ENCODE measurements around the gene DTNB.
"Not testable (repeated sequence)": the region's sequence is repeated elsewhere in the genome, so short reads cannot be mapped to it uniquely, and the experiment has no call there.

DTNB gene

GRCh38 chr2:25673300-25674076 lies at the start of gene DTNB:
Gene DTNB, minus strand, starts transcription at chr2:25673577. Its CDS starts 20,917 bp downstream, at chr2:25652660.
- peak; percentile 48 for DNase-seq (ENCODE audit: low spot score)

DNA sequence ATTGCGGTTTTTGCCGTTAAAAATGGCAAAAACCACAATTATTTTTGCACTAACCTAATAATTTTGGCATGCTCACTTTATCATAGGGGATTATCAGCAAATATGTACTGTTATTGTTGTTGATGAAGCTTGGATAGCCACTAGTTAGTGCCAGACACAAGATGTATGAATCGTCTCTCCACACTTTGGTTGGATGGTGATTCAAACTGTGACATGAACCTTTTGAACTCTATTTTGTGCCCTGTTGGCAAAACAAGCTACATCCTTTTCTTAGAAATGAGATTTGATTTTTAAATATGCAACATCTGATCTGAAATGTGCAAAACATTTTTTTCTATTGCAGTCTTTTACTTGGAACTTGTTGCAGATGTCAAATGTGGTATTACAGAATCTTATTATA lies 48.8 kb upstream of the DTNB start:
- no peak for DNase-seq (ENCODE audit: low spot score)

GRCh38 chr2:25720575-25720974 lies 47.2 kb upstream of the DTNB start:
- no peak for DNase-seq (ENCODE audit: low spot score)

DNA sequence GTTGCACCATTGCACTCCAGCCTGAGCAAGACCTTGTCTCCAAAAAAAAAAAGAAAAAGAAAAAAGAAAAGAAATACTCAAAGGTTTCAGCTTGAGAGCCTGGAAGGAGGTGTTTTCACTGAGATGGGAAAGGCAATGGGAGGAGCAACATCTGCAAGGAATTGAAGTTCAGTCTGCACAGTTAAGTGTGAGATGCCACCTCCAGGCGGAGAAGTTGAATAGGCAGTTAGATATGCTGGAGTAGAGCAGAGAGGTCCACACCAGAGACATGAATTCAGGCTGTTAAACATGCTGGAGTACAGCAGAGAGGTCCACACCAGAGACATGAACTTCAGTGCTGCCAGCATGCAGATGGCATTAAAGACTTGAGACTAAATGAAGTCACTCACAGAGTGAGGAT lies 41.4 kb upstream of the DTNB start:
- no peak for DNase-seq (ENCODE audit: low spot score)

DNA sequence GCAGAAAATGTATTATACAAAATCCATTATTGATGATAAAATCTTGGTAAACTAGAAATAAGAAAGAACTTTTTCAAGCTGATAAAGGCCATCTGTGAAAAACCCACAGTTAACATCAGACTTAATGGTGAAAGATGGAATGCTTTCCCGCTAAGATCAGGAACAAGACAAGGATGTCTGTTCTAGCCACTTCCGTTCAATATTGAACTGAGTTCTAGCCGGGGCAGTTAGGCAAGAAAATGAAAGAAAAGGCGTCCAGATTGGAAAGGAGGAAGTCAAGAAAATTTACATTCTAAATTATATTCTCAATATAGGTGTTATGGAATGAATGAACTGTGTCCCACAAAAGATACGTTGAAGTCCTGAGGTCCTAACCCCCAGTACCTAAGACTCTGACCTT lies 39.1 kb upstream of the DTNB start:
- DNase-seq (ENCODE audit: low spot score) = no peak

GRCh38 chr2:25711675-25712354 lies 38.4 kb upstream of the DTNB start:
- DNase-seq (ENCODE audit: low spot score) = no peak

DNA sequence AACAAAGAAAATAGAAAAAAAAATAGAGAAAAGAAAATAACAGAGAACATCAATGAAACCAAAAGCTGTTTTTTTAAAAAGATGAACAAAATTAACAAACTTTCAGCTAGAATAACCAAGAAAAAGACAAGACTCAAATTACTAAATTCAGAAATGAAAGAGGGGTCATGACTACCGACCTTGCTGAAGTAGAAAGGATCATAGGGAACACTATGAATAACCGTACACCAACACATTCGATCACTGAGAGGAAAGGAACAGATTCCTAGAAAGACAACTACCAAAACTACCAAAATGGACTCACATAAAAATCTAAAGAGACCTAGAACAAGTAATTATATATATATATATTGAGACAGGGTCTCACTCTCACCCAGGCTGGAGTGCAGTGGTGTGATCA lies 37.4 kb upstream of the DTNB start:
- DNase-seq (ENCODE audit: low spot score) = no peak

DNA sequence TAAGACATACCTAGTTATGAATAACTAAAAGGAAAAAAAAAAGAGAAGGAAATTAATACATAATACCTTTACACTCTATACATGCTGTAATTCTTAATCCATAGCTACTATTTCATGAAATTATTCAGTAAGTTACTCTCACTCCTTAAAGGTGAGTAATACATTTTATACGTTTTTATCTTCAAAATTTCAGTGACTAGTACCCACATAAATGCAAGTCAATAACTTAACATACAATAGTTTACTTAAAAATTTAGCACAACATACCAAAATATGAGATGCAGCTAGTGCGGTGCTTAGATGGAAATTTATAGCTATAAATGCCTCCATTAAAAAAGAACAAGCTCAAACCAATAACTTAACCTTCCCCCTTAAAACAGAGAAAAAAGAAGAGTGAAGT lies 36.0 kb upstream of the DTNB start:
- no peak for DNase-seq (ENCODE audit: low spot score)

GRCh38 chr2:25707927-25708590 lies 34.7 kb upstream of the DTNB start:
- no peak for DNase-seq (ENCODE audit: low spot score)

GRCh38 chr2:25705575-25705974 lies 32.2 kb upstream of the DTNB start:
- DNase-seq (ENCODE audit: low spot score) = not testable (repeated sequence)

DNA sequence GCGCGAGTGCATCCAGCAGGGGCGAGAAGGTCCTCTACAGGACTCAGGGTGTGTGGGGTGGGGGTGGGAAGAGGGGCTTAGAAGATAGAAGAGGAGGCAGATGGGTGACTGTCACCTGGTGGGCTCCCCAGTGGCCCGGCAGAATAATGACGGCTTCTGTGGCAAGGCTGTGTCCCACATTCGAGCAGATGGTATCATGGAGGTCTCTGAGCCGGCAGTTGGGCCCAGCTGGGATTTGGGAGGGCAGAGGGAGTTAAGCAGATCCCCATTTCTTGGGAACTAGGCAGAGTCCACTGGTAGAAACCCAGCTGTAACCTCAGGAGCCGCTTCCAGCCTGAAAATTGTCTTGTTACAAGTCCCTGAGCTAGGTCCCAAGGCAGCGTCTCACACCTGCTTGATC lies 28.4 kb upstream of the DTNB start:
- no peak for DNase-seq (ENCODE audit: low spot score)

- DNase-seq (ENCODE audit: low spot score) = no peak
Measured at GRCh38 chr2:25700221-25700660, 26.9 kb upstream of the DTNB start.

- no peak for DNase-seq (ENCODE audit: low spot score)
Measured at GRCh38 chr2:25699216-25699615, 25.8 kb upstream of the DTNB start.

GRCh38 chr2:25698752-25699151 lies 25.4 kb upstream of the DTNB start:
- DNase-seq (ENCODE audit: low spot score) = no peak

DNA sequence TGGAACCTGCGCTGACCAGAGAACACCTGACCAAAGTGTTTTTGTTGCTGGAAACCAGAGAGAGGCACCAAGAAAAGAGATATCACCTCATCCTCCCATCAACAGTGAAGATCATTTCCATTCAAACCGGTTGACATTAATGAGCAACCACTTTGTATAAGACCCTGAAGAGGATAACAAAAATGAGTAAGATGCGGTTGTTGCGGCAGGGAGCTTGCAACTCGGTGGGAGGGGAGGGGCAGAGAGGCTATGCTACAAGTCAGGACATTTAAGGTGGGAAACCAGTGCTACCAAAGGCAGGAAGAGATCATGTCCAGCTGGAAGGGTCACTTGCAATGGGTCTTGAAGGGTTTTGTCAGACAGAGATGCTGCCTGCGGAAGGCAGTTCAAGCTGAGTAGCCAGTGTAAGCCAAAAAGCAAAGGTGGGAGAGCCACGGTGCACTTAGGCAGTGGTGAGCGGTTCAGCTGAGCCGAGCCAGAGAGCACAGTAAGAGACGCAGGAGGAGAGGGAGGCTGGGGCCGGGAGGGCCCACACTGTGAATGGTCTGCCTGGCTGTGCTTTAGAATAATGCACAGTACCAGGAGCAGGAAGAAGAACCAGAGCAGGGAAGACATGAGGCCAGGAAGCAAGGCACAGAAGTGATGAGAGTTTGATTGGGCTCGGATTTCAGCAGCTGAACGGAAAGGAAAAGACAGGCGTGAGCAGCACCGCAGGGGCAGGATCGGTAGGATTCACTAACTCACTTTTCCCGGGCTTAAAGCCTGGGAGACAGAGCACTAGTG lies 24.4 kb upstream of the DTNB start:
- DNase-seq (ENCODE audit: low spot score) = no peak

- no peak for DNase-seq (ENCODE audit: low spot score)
Measured at GRCh38 chr2:25692737-25693445, 19.5 kb upstream of the DTNB start.

DNA sequence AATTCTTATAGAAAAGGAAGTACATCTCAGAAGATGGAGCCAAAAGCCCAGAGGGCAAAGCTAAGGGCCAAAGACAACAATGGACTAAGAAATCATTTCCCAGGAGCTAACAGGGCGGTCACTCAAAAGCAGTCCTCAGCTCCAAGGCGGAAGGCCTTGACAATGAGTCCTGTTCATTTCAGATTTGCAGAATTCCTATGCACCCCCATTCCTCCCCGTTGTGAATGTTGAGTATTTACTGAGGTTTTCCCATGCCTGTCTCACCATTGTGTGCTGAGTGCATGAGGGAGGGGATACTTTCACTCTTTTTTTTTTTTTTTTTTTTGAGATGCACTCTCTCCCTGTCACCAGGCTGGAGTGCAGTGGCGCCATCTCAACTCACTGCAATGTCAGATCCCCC lies 18.8 kb upstream of the DTNB start:
- DNase-seq (ENCODE audit: low spot score) = no peak

DNA sequence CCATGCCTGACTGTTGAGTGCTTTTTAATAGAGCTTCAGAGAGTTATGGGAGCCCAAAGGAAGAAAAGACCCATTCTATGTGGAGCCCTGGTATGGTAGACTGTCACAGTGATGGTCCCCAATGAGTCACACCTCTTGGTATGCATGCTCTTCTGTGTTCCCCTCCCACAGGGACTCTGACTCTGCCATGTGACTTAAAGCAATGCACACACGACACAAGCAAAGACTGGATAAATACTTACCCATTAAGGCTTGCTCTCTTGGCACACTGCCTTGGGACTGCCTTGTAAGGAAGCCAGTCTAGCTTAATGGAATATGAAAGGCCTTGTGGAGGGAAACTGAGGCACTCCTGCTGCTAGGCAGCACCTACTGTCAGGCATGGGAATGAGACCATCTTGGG lies 16.7 kb upstream of the DTNB start:
- DNase-seq (ENCODE audit: low spot score) = no peak

DNA sequence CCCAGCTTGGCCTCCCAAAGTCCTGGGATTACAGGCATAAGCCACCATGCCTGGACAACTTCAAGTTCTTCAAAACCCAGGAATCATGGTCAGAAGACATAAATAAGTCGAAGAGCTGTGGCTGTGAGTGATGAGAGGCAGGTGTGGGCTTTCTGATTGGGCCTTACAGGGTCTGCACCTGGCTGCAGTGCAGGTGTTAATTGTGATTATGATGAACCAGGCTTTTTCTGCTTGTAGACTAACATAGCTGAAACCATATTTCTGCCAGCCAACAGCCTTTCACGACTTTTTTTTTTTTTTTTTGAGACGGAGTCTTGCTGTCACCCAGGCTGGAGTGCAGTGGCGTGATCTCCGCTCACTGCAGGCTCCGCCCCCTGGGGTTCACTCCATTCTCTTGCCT lies 14.9 kb upstream of the DTNB start:
- DNase-seq (ENCODE audit: low spot score) = no peak

GRCh38 chr2:25685741-25686140 lies 12.4 kb upstream of the DTNB start:
- DNase-seq (ENCODE audit: low spot score) = no peak

DNA sequence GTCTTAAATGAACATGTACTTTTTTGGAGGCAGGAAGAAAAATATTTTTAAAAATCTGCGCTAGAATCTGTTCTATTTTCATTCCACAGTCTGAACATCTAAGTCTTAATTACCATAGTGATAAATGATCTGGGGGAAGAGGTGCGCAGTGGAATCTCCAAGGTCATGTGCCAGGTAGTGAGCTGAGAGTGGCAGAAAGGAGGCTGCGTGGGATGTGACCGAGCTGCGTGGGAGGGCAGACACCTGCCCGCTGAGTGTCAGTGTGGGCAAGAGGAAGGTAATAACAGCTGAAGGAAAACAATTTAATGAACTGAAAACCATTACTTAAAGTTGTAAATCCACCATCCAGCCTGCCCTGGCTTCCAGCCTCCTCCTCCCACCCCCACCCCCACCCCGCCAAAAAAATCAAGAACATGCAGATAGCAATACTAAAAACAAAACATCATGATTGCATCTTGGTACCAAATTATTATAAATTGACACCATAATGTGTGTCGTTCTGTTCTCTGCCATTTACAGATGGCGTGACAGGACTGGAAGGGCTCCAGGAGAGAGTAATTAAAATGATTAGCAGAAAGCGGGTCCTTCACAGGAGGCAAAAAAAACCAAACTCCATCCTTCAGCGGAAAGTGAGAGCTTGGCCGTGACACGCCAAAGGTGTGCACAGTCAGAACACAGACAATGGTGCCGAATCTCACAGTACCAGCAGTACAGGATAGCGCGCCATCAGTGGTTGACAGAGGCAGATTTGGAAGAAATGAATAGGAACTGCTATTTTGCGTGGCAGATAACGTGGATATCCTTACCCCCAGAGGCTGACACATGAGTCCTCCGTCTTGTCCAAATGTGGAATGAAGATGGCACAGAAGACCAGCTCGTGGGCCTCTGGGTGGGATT lies 11.4 kb upstream of the DTNB start:
- DNase-seq (ENCODE audit: low spot score) = no peak
